ENCODE data around the gene SMTN.

- no peak for TF ChIP-seq CTCF (IDR thresholded peaks at IDR 0.05; ENCODE audit: low read length)
- no peak for TF ChIP-seq EZH2 (IDR thresholded peaks at IDR 0.05; ENCODE audit: borderline replicate concordance, low read length)
Measured at GRCh38 chr22:31048570-31048969, 32.5 kb upstream of the SMTN start.
